Activated CD8-positive, alpha-beta memory T cell treated with anti-CD3 and anti-CD28 coated beads for 1 hour (primary cell): ENCODE measurements around the gene GNAQ.

Source experiments
- DNase-seq, 2 donors: peaks; one replicate each; pipeline ENCODE4 v3.0.0-alpha.2; 2020; ENCODE audit warnings: low read depth in 1 of 2; ENCODE audit errors: extremely low read depth in 1 of 2

GNAQ gene

GRCh38 chr9:77947651-77948050, 84.0 kb downstream of the GNAQ start:
- DNase-seq = no peak

GRCh38 chr9:77946969-77947620, 84.5 kb downstream of the GNAQ start:
- no peak for DNase-seq

DNA sequence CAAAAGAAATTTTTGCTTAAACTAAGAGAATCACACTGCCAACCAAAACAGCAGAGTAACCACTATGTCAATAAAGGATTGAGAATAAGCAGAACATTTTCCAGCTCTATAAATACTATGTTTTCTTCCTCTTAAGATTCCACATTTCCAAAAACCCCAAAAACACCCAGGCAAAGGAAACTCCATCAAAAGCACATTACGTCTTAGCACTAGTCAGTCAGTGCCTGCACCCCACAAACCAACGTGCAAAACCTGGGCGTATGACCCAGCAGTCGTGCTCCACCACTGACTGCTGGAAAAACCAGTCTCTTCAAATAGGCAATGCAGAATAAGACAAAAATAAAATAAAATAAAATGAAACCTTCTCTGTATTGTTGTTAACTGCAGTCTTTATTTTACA, 85.3 kb downstream of the GNAQ start:
- DNase-seq = no peak

- no peak for DNase-seq
Observed at GRCh38 chr9:77945798-77946197, 85.8 kb downstream of the GNAQ start.

GRCh38 chr9:77944556-77945243, 86.9 kb downstream of the GNAQ start:
- no peak for DNase-seq

GRCh38 chr9:77943057-77943456, 88.6 kb downstream of the GNAQ start:
- DNase-seq = no peak

GRCh38 chr9:77939149-77939668, 92.4 kb downstream of the GNAQ start:
- DNase-seq = no peak

DNA sequence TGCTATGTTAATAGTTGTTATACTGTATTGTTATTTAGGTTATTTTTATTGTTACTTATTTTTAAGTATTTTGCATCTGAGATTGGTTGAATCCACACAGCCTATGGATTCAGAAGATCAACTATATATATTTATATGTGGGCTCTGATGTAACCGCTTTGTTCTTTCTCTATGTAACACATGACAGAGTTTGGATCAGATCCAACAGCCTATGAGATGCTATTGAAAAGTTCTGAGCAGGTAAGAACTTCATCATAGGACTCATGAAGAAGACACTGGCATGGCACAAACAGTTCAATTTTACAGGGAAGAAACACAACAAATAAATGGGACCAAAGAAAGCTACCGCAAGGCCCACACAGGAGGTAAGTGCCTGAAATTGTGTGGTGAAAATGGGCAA, 93.4 kb downstream of the GNAQ start:
- DNase-seq = no peak

DNA sequence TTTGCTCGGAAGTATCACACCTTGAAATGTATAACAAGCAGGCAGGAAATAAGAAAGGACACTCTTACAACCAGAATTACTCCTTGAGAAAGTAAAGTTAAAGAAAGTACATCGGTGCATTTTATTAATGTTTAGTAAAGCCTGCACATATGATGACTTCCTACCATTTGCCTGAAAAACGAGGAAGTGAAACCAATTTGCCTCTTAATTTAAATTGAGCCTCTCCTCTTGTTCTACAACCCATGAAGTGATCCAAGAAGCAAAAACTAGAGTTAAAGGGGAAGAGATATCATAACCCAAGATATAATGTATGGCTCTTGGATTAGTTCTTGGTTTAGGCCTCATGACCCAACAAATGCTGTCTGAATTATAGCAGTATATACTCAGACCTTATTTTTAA, 95.6 kb downstream of the GNAQ start:
- no peak for DNase-seq

DNA sequence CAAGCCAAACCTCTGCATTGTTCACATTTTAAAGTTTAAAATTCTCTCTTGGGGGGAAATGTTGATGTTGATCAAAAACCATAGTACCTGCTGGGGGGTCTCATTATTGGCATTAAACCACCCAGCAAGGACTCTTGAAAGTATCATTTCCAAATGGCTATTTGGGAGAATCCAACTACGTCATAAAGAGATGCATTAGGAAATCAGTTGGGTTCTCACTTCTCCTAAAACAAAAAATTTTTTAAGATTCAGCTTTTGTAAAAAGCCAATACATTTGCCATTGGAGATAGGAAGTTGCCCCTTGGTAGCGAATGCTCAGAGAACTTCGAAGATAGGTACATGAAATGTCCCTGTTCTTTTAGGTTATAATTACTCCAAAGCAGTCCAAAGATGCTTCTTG, 96.4 kb downstream of the GNAQ start:
- DNase-seq = no peak

- DNase-seq = no peak
Observed at GRCh38 chr9:77933976-77934375, 97.6 kb downstream of the GNAQ start.

GRCh38 chr9:77933019-77933418, 98.6 kb downstream of the GNAQ start:
- no peak for DNase-seq

- no peak for DNase-seq
Observed at GRCh38 chr9:77929942-77930341, 101.7 kb downstream of the GNAQ start.

- no peak for DNase-seq
Observed at GRCh38 chr9:77927265-77927664, 104.3 kb downstream of the GNAQ start.

GRCh38 chr9:77926371-77926878, 105.2 kb downstream of the GNAQ start:
- DNase-seq = no peak

- no peak for DNase-seq
Observed at GRCh38 chr9:77922591-77922990, 109.0 kb downstream of the GNAQ start.

DNA sequence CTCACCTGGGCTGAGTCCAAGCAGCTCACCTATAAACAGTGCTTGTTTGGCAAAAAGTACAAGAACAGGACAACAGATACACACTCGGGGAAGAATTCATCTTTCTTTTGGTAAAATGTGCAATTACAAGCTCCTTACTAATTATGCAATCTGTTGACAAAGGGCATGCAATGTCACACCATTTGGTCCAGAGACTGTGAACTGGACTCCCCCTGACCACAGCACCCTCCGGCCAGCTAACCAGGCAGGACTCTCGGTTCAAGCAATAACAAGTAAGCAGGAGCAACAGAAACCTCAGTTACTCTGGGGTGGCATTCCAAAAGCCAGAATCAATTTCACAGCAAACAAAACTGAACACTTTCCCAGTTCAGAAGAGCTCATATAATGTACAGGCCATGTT, 113.8 kb downstream of the GNAQ start:
- no peak for DNase-seq

DNA sequence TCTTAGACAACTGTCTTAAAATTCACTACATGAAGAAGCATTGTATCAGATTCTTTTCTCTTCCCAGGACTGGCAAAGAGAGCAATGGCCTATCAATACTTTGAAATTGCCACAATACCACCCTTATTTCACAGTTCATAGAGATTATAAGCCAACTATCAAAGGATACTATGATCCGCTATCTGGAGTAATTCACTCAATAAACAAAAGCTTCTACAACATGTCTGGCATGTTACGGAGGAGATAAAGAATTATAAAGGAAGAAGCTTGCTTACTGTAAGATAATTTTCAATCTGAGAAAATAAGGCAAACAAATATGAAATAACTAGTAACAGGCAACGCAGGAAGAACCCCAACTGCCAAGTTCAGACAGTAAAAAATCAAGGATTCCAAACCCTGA, 114.8 kb downstream of the GNAQ start:
- DNase-seq = no peak

- DNase-seq = no peak
Observed at GRCh38 chr9:77916410-77916819, 115.2 kb downstream of the GNAQ start.

GRCh38 chr9:77915744-77916143, 115.9 kb downstream of the GNAQ start:
- DNase-seq = no peak

DNA sequence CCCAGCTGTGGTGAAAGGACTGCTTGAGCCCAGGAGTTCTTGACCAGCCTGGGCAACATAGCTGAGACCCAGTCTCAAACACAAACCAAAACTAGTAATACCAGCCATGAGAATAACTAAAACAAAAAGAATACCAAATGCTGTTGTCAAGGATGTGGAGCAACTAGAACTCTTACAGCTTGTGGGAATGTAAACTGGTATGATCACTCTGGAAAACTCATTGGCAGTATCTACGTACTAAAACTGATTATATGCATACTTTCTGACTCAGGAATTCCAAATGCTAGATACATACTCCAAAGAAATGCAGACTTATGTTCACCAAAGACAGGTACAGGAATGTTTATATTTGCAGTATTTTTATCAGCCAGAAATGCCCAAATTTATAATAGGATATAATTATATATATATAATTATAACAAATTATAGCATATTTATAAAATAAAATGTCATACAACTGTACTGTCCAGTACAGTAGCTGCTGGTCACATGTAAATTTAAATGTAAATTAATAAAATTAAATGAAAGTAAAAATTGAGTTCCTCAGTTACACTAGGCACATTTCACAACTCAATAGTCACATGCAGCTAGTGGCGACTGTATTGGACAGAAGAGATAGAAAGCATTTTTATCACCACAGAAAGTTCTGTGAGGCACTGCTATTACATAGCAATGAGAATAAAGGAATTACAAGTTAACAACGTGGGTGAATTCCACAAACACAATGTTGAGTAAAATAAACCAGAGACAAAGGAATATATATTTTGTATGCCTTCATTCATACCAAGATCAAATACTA, 118.5 kb downstream of the GNAQ start:
- no peak for DNase-seq

DNA sequence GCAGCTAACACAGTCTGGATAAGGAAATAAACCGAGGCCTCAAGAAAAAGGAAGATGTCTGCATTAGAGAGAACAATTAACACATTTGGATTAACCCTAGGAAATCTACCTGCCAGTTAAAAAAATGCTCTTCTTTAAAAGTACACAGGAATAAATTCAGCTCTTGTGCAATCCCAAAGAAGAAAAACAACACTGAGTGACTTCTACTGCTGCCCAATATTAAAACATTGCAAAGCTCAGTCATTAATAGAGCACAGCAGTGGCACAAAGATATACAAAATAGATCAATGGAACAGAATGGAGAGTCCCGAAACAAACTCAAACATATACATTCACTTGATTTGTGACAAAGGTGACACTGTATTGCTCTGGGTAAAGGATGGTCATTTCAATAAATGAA, 119.7 kb downstream of the GNAQ start:
- no peak for DNase-seq
